H1 (cell line): Measurements from ENCODE around the gene C1orf74. TPM values are rescaled to one million over a fixed set of nuclear protein-coding genes. Genes with fewer than 3 reads are reported as not detected.

Source experiments
- ATF3 ChIP-seq: IDR thresholded peaks from 2 replicates; pipeline ENCODE4 v1.6.1; 2011; ENCODE audit warnings: low read depth, mild to moderate bottlenecking, low read length; ENCODE audit not compliant: insufficient read depth
- BACH1 ChIP-seq: IDR thresholded peaks from 2 replicates; pipeline ENCODE4 v1.6.1; 2012; ENCODE audit warnings: low read length, improper control_type of control experiment
- BCL11A ChIP-seq, 2 experiments: IDR thresholded peaks; one replicate each; pipeline ENCODE4 v1.6.1; 2011; ENCODE audit warnings: low read depth in 2 of 2, low read length in 2 of 2, mild to moderate bottlenecking in 2 of 2
- CBX8 ChIP-seq: fragments of 300-800, 300-1000 bp; sonication (generic); IDR thresholded peaks from 2 replicates; pipeline ENCODE4 v1.7.1; 2016; ENCODE audit warnings: low read depth, low read length, borderline replicate concordance
- EP300 ChIP-seq, 2 experiments: IDR thresholded peaks; 1 replicate in 1 of 2; 2 replicates in 1 of 2; pipeline ENCODE4 v1.6.1; 2011 to 2012; ENCODE audit warnings: low read depth in 2 of 2, low read length in 2 of 2, mild to moderate bottlenecking in 2 of 2, borderline replicate concordance in 1 of 2, inconsistent platforms in 1 of 2, moderate library complexity in 1 of 2
- HDAC2 ChIP-seq, 2 experiments: fragments of 300-600 bp in 1 of 2; sonication (generic) in 1 of 2; IDR thresholded peaks; 2 replicates each; pipeline ENCODE4 v1.6.1; 2011 to 2012; ENCODE audit warnings: low read depth in 2 of 2, low read length in 2 of 2, mild to moderate bottlenecking in 2 of 2, moderate library complexity in 2 of 2, borderline replicate concordance in 1 of 2, inconsistent platforms in 1 of 2
- HDAC6 ChIP-seq: IDR thresholded peaks from one replicate; pipeline ENCODE4 v1.7.1; 2012; ENCODE audit warnings: low read depth, mild to moderate bottlenecking, inconsistent platforms, low read length, moderate library complexity
- KDM1A ChIP-seq: fragments of 200-600, 300-600 bp; sonication (generic); IDR thresholded peaks from 2 replicates; pipeline ENCODE4 v1.7.1; 2016; ENCODE audit warnings: mild to moderate bottlenecking, low read length, borderline replicate concordance
- KDM4A ChIP-seq: IDR thresholded peaks from one replicate; pipeline ENCODE4 v1.7.1; 2012; ENCODE audit warnings: low read depth, mild to moderate bottlenecking, moderate library complexity, low read length, inconsistent platforms; ENCODE audit not compliant: severe bottlenecking
- MAX ChIP-seq: IDR thresholded peaks from 2 replicates; pipeline ENCODE4 v1.6.1; 2012; ENCODE audit warnings: inconsistent platforms
- NRF1 ChIP-seq: IDR thresholded peaks from 2 replicates; pipeline ENCODE4 v1.6.1; 2011; ENCODE audit warnings: mild to moderate bottlenecking, low read depth, low read length, improper control_type of control experiment
- RAD21 ChIP-seq, 2 experiments: IDR thresholded peaks in 1 of 2; conservative IDR thresholded peaks in 1 of 2; 2 replicates each; pipeline ENCODE4 v1.6.1; 2011; ENCODE audit warnings: low read depth in 2 of 2, low read length in 2 of 2, improper control_type of control experiment in 1 of 2, inconsistent platforms in 1 of 2, mild to moderate bottlenecking in 1 of 2, moderate library complexity in 1 of 2
- RFX5 ChIP-seq: IDR thresholded peaks from 2 replicates; pipeline ENCODE4 v1.6.1; 2011; ENCODE audit warnings: low read depth, low read length, improper control_type of control experiment, borderline replicate concordance
- RXRA ChIP-seq: IDR thresholded peaks from 2 replicates; pipeline ENCODE4 v1.6.1; 2011; ENCODE audit warnings: low read depth, mild to moderate bottlenecking, low read length, moderate library complexity; ENCODE audit not compliant: insufficient read depth
- SAP30 ChIP-seq: fragments of 300-600 bp; sonication (generic); IDR thresholded peaks from 2 replicates; pipeline ENCODE4 v1.7.1; 2012; ENCODE audit warnings: low read length, moderate library complexity, mild to moderate bottlenecking, inconsistent platforms; ENCODE audit not compliant: insufficient read depth, insufficient replicate concordance
- SIN3A ChIP-seq, 2 experiments: IDR thresholded peaks in 1 of 2; conservative IDR thresholded peaks in 1 of 2; 2 replicates each; pipeline ENCODE4 v1.6.1; 2011 to 2012; ENCODE audit warnings: low read length in 2 of 2, improper control_type of control experiment in 1 of 2, low read depth in 1 of 2, mild to moderate bottlenecking in 1 of 2
- SIRT6 ChIP-seq: IDR thresholded peaks from one replicate; pipeline ENCODE4 v1.7.1; 2012; ENCODE audit warnings: low read length, inconsistent platforms
- SP2 ChIP-seq: IDR thresholded peaks from 2 replicates; pipeline ENCODE4 v1.6.1; 2012; ENCODE audit warnings: mild to moderate bottlenecking, low read length, inconsistent platforms
- SP4 ChIP-seq: IDR thresholded peaks from 2 replicates; pipeline ENCODE4 v1.6.1; 2012; ENCODE audit warnings: low read length, inconsistent platforms
- SRF ChIP-seq: IDR thresholded peaks from 2 replicates; pipeline ENCODE4 v1.6.1; 2011; ENCODE audit warnings: mild to moderate bottlenecking, low read depth, low read length, moderate library complexity
- TAF1 ChIP-seq: IDR thresholded peaks from 2 replicates; pipeline ENCODE4 v1.6.1; 2011; ENCODE audit warnings: mild to moderate bottlenecking, low read depth, low read length
- TEAD4 ChIP-seq: IDR thresholded peaks from 2 replicates; pipeline ENCODE4 v1.6.1; 2012; ENCODE audit warnings: low read depth, low read length, inconsistent platforms, mixed read lengths
- polyA plus RNA-seq, 7 experiments: library from polyadenylated mRNA; depleted of rRNA in 3 of 7; stranded (reverse) in 5 of 7; unstranded in 2 of 7; fragments of >200 nt in 5 of 7; fragments of 200-250 nt in 2 of 7; gene quantifications; 1 replicate in 5 of 7; 2 replicates in 1 of 7; 4 replicates in 1 of 7; pipeline versions ENCODE4 v1.2.1 to v1.2.3, GENCODE V29; 2011 to 2013; ENCODE audit warnings: missing spikeins in 2 of 7, mixed read lengths in 2 of 7
- total RNA-seq: library from RNA; stranded (reverse); fragmentation: NEBNext Ultra II Directional; extraction: Animal tissue kit (Norgen Biotek cat#: 25700); gene quantifications from 2 replicates; pipeline ENCODE4 v1.2.1, GENCODE V29; 2021

The C1orf74 gene
- total and polyA plus RNA-seq, 2 of the 8 experiments (the other 6 are each of a cell fraction or from before 2014, with no cell fraction given) = 3.1 to 3.9 TPM

- TF ChIP-seq RXRA (no peak), SIRT6 (no peak), TEAD4 (no peak), ATF3 (peak; percentile 98), HDAC6 (no peak), SRF (no peak), NRF1 (no peak), KDM1A (no peak), EP300 (IDR thresholded peaks at IDR 0.05; ENCODE audit: borderline replicate concordance in 1 of 2, low read depth in 2 of 2, low read length in 2 of 2) (no peak), BCL11A (IDR thresholded peaks at IDR 0.05; ENCODE audit: low read depth in 2 of 2, low read length in 2 of 2) (no peak), CBX8 (no peak), BACH1 (peak; percentile 41; the same call in 1 of the 2 replicates), SP4 (no peak), RFX5 (no peak), RAD21 (IDR thresholded peaks at IDR 0.05 in 1 of 2, conservative IDR thresholded peaks at IDR 0.05 in 1 of 2; ENCODE audit: low read depth in 2 of 2, low read length in 2 of 2) (no peak), KDM4A (peak; percentile 57), HDAC2 (IDR thresholded peaks at IDR 0.05; ENCODE audit: borderline replicate concordance in 1 of 2, low read depth in 2 of 2, low read length in 2 of 2) (peak; percentile 52 to 100; a peak in 3 of 4 replicates), TAF1 (peak; percentile 74), SIN3A (conservative IDR thresholded peaks at IDR 0.05 in 1 of 2, IDR thresholded peaks at IDR 0.05 in 1 of 2; ENCODE audit: low read depth in 1 of 2, low read length in 2 of 2) (peak; percentile 97 to 100), SAP30 (peak; percentile 100), SP2 (no peak), MAX (peak; percentile 99)
Measured at GRCh38 chr1:209827384-209828262, 43.3 kb upstream of the C1orf74 start, which contains the start of gene UTP25 (continued).
